SK-N-SH treated with all-trans-retinoic acid at 6 μM for 48 hours (cell line): ENCODE results near the gene ARHGAP9.
"Not testable (repeated sequence)": the region's sequence is repeated elsewhere in the genome, so short reads cannot be mapped to it uniquely, and the experiment has no call there.

Experiments used
- ATAC-seq: fragments of 200-7000 bp; cut with Tn5 transposase; 3 replicates; pipeline ENCODE4 v1.9.1; 2020; ENCODE audit warnings: mild to moderate bottlenecking, moderate library complexity
- ARNTL ChIP-seq: fragments of 450-650 bp; formaldehyde crosslinking; IDR thresholded peaks from 2 replicates; pipeline ENCODE4 v1.5.0; 2020; ENCODE audit warnings: low read depth, mild to moderate bottlenecking, moderate library complexity, borderline replicate concordance
- BACH2 ChIP-seq: fragments of 250-450 bp; sonication (Bioruptor Pico); IDR thresholded peaks from 2 replicates; pipeline ENCODE4 v1.9.0; 2021; ENCODE audit warnings: mild to moderate bottlenecking, borderline replicate concordance
- ESRRG ChIP-seq: fragments of 250-450 bp; sonication (Bioruptor Pico); IDR thresholded peaks from 2 replicates; pipeline ENCODE4 v1.6.1; 2021; ENCODE audit warnings: mild to moderate bottlenecking
- GLIS3 ChIP-seq: fragments of 250-450 bp; sonication (Bioruptor Pico); IDR thresholded peaks from 2 replicates; pipeline ENCODE4 v1.5.0; 2020; ENCODE audit warnings: mild to moderate bottlenecking, moderate library complexity
- OSR1 ChIP-seq: fragments of 250-450 bp; sonication (Bioruptor Pico); IDR thresholded peaks from 2 replicates; pipeline ENCODE4 v1.8.0; 2022; ENCODE audit warnings: moderate library complexity, mild to moderate bottlenecking, inconsistent platforms
- PPARA ChIP-seq: fragments of 250-450 bp; sonication (Bioruptor Pico); IDR thresholded peaks from 2 replicates; pipeline ENCODE4 v1.5.0; 2020; ENCODE audit warnings: mild to moderate bottlenecking, borderline replicate concordance
- RARB ChIP-seq: fragments of 250-450 bp; sonication (Bioruptor Pico); IDR thresholded peaks from 2 replicates; pipeline ENCODE4 v1.8.0; 2021; ENCODE audit warnings: mild to moderate bottlenecking, moderate library complexity
- SNAI2 ChIP-seq: fragments of 250-450 bp; sonication (Bioruptor Pico); IDR thresholded peaks from 2 replicates; pipeline ENCODE4 v1.5.0; 2020; ENCODE audit warnings: mild to moderate bottlenecking, moderate library complexity
- TOX ChIP-seq: fragments of 250-450 bp; sonication (Bioruptor Pico); IDR thresholded peaks from 2 replicates; pipeline ENCODE4 v1.8.0; 2021; ENCODE audit warnings: mild to moderate bottlenecking, moderate library complexity, borderline replicate concordance
- ZFP3 ChIP-seq: fragments of 250-450 bp; sonication (Bioruptor Pico); IDR thresholded peaks from 2 replicates; pipeline ENCODE4 v1.5.0; 2020; ENCODE audit warnings: mild to moderate bottlenecking, moderate library complexity
- ZFP30 ChIP-seq: fragments of 450-650 bp; formaldehyde crosslinking; IDR thresholded peaks from 2 replicates; pipeline ENCODE4 v1.5.0; 2022; ENCODE audit warnings: mild to moderate bottlenecking, moderate library complexity
- ZNF565 ChIP-seq: fragments of 450-650 bp; formaldehyde crosslinking; conservative IDR thresholded peaks from 2 replicates; pipeline ENCODE4 v1.5.0; 2020; ENCODE audit warnings: low read depth, mild to moderate bottlenecking, moderate library complexity
- ZNF70 ChIP-seq: fragments of 450-650 bp; formaldehyde crosslinking; IDR thresholded peaks from 2 replicates; pipeline ENCODE4 v1.5.0; 2020; ENCODE audit warnings: mild to moderate bottlenecking, moderate library complexity
- TF ChIP-seq, protein P1 (sequence below): fragments of 250-450 bp; sonication (Bioruptor Pico); IDR thresholded peaks from 2 replicates; pipeline ENCODE4 v1.5.1; 2021; ENCODE audit warnings: mild to moderate bottlenecking, moderate library complexity
- TF ChIP-seq, protein P2 (sequence below): fragments of 250-450 bp; sonication (Bioruptor Pico); IDR thresholded peaks from 2 replicates; pipeline ENCODE4 v1.5.0; 2020; ENCODE audit warnings: mild to moderate bottlenecking, moderate library complexity
- TF ChIP-seq, protein P3 (sequence below): fragments of 250-450 bp; sonication (Bioruptor Pico); IDR thresholded peaks from 2 replicates; pipeline ENCODE4 v1.5.1; 2020; ENCODE audit warnings: low read depth, mild to moderate bottlenecking, moderate library complexity
- TF ChIP-seq, protein P4 (sequence below): fragments of 250-450 bp; sonication (Bioruptor Pico); IDR thresholded peaks from 2 replicates; pipeline ENCODE4 v1.8.0; 2020; ENCODE audit warnings: mild to moderate bottlenecking, moderate library complexity, borderline replicate concordance

Gene ARHGAP9

DNA sequence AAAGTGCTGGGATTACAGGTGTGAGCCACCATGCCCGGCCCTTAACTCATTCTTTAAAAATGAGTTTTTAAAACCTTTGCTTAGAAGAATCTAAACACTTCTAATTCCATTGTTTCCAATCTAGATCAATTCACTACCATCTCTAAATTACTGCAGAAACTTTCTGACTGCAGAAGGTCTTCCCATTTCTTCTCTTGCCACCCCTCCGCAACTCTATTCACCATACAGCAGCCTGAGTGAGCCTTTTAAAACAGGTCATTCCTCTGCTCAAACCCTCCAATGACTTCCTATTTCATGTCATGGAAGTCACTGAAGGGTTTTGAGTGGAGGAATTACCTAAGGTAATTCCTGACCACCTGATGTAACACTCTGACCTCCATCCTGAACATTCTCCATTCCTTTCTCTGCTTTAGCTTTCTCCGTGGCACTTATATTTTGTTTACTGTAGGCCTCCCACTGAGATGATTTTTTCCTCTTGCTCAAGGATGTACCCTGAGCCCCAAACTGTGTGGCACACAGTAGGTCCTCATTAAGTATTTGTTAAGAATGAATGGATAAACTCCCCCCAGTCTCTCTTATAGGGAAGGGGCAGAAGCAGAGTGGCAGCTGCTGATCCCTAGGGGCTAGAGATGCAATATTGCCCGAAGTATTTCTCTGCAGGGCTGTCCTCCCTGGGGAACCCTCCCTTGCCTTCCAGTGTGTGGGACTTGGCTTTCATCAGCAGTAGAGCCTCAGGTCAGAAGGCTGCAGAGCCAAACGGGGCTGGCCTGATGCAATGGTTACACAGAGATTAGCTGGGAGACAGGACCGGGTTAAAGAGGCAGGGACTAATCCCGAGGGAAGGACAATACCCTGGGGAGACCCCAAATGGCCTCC lies 39.5 kb upstream of the ARHGAP9 start:
- ATAC-seq, result peak; percentile 7
- TF ChIP-seq ZFP3 (CRISPR knock-in tag) (no peak), GLIS3 (CRISPR knock-in tag) (no peak), TOX (CRISPR knock-in tag) (no peak)
- TF ChIP-seq, protein P1, sequence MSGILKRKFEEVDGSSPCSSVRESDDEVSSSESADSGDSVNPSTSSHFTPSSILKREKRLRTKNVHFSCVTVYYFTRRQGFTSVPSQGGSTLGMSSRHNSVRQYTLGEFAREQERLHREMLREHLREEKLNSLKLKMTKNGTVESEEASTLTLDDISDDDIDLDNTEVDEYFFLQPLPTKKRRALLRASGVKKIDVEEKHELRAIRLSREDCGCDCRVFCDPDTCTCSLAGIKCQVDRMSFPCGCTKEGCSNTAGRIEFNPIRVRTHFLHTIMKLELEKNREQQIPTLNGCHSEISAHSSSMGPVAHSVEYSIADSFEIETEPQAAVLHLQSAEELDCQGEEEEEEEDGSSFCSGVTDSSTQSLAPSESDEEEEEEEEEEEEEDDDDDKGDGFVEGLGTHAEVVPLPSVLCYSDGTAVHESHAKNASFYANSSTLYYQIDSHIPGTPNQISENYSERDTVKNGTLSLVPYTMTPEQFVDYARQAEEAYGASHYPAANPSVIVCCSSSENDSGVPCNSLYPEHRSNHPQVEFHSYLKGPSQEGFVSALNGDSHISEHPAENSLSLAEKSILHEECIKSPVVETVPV (CRISPR knock-in tag), result no peak
- TF ChIP-seq, protein P2, sequence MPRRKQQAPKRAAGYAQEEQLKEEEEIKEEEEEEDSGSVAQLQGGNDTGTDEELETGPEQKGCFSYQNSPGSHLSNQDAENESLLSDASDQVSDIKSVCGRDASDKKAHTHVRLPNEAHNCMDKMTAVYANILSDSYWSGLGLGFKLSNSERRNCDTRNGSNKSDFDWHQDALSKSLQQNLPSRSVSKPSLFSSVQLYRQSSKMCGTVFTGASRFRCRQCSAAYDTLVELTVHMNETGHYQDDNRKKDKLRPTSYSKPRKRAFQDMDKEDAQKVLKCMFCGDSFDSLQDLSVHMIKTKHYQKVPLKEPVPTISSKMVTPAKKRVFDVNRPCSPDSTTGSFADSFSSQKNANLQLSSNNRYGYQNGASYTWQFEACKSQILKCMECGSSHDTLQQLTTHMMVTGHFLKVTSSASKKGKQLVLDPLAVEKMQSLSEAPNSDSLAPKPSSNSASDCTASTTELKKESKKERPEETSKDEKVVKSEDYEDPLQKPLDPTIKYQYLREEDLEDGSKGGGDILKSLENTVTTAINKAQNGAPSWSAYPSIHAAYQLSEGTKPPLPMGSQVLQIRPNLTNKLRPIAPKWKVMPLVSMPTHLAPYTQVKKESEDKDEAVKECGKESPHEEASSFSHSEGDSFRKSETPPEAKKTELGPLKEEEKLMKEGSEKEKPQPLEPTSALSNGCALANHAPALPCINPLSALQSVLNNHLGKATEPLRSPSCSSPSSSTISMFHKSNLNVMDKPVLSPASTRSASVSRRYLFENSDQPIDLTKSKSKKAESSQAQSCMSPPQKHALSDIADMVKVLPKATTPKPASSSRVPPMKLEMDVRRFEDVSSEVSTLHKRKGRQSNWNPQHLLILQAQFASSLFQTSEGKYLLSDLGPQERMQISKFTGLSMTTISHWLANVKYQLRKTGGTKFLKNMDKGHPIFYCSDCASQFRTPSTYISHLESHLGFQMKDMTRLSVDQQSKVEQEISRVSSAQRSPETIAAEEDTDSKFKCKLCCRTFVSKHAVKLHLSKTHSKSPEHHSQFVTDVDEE, result no peak
- TF ChIP-seq, protein P3, sequence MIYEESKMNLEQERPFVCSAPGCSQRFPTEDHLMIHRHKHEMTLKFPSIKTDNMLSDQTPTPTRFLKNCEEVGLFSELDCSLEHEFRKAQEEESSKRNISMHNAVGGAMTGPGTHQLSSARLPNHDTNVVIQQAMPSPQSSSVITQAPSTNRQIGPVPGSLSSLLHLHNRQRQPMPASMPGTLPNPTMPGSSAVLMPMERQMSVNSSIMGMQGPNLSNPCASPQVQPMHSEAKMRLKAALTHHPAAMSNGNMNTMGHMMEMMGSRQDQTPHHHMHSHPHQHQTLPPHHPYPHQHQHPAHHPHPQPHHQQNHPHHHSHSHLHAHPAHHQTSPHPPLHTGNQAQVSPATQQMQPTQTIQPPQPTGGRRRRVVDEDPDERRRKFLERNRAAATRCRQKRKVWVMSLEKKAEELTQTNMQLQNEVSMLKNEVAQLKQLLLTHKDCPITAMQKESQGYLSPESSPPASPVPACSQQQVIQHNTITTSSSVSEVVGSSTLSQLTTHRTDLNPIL (CRISPR knock-in tag), result no peak
- TF ChIP-seq, all 23 proteins: peak for 0

DNA sequence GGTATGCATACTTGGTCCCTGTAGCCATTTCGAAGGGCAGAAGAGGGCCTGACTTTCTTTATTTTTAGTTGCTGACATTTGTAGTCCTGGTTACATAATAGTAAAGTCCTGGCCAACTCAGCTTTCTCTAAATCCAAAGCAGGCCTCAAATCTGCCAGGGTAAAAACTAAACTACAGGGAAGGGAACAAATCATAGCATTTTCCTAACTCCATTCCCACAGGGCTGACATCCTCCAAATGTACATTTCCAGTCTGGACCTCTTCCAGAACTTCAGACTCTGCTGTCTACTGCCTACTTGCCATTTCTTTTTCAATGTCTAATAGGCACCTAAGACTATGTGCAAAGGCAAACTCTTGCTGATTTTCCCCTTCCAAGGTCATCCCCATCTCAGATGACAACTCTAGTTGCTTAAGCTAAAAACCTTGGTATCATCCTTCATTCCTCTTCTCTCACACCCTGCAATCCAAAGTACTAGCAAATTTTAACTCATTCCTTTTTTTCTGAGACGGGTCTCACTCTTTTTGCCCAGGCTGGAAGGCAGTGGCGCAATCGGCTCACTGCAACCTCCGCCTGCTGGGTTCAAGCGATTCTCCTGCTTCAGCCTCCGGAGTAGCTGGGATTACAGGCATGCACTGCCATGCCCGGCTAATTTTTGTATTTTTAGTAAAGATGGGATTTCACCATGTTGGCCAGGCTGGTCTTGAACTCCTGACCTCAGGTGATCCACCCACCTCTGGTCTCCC lies 38.7 kb upstream of the ARHGAP9 start:
- no peak for TF ChIP-seq GLIS3 (CRISPR knock-in tag)
- no peak for TF ChIP-seq OSR1
- TF ChIP-seq SNAI2 (CRISPR knock-in tag), result no peak
- TF ChIP-seq ARNTL (CRISPR knock-in tag), result no peak
- no peak for TF ChIP-seq ZNF70 (CRISPR knock-in tag)
- no peak for TF ChIP-seq ZFP30 (CRISPR knock-in tag)
- no peak for TF ChIP-seq PPARA (CRISPR knock-in tag)
- TF ChIP-seq, protein P1 (CRISPR knock-in tag), result no peak
- TF ChIP-seq BACH2 (CRISPR knock-in tag), result no peak
- TF ChIP-seq, protein P4, sequence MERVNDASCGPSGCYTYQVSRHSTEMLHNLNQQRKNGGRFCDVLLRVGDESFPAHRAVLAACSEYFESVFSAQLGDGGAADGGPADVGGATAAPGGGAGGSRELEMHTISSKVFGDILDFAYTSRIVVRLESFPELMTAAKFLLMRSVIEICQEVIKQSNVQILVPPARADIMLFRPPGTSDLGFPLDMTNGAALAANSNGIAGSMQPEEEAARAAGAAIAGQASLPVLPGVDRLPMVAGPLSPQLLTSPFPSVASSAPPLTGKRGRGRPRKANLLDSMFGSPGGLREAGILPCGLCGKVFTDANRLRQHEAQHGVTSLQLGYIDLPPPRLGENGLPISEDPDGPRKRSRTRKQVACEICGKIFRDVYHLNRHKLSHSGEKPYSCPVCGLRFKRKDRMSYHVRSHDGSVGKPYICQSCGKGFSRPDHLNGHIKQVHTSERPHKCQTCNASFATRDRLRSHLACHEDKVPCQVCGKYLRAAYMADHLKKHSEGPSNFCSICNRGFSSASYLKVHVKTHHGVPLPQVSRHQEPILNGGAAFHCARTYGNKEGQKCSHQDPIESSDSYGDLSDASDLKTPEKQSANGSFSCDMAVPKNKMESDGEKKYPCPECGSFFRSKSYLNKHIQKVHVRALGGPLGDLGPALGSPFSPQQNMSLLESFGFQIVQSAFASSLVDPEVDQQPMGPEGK (CRISPR knock-in tag), result no peak
- TF ChIP-seq, protein P2, result no peak
- no peak for TF ChIP-seq TOX (CRISPR knock-in tag)
- TF ChIP-seq ZNF565, result no peak
- no peak for TF ChIP-seq ESRRG
- no peak for TF ChIP-seq RARB (CRISPR knock-in tag)
- no peak for ATAC-seq

DNA sequence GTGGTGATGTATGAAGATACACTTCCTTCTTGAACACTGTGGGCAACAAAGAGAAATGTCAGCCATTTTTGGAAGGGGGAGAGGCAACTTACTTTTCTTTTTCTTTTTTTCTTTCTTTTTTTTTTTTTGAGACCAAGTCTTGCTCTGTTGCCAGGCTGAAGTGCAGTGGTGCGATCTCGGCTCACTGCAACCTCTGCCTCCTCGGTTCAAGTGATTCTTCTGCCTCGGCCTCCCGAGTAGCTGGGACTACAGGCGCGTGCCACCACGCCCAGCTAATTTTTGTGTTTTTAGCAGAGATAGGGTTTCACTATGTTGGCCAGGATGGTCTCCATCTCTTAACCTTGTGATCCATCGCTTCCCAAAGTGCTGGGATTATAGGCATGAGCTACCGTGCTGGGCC lies 38.1 kb upstream of the ARHGAP9 start:
- ATAC-seq, result not testable (repeated sequence)
